Measurements from ENCODE around the gene ZYG11B. TPM values are rescaled to one million over a fixed set of nuclear protein-coding genes. Genes with fewer than 3 reads are reported as not detected.

The ZYG11B gene
- polyA plus RNA-seq, 3 donors: 7.3 to 17.5 (median 15.8) TPM

- H3K4me3 Mint-ChIP-seq: no peak overlapping the region
- Histone ChIP-seq H3K9ac (ENCODE audit: insufficient read depth, low read length, poor library complexity, severe bottlenecking) (no peak overlapping the region), H3K27me3 (ENCODE audit: control insufficient read depth in 2 of 2, insufficient read depth in 2 of 2, low read length in 2 of 2) (no peaks in the 10 kb centered on the region), H4K20me1 (ENCODE audit: insufficient read depth, low read length) (no peaks in the 10 kb centered on the region), H3K4me1 (ENCODE audit: control insufficient read depth in 1 of 2, insufficient read depth in 2 of 2, low read length in 2 of 2) (no peaks in the 10 kb centered on the region), H2AFZ (ENCODE audit: insufficient read depth, low read depth, low read length, poor library complexity, severe bottlenecking) (no peak overlapping the region), H3K79me2 (ENCODE audit: insufficient read depth, low read length) (peaks cover under 1% of the 10 kb centered on the region), H3K27ac (ENCODE audit: low read depth in 1 of 2, low read length in 2 of 2) (no peak overlapping the region), H3K36me3 (replicated peaks in 1 of 2; ENCODE audit: control insufficient read depth in 1 of 2, insufficient read depth in 2 of 2, low read length in 2 of 2) (peaks cover 17 to 20% of the 10 kb centered on the region in 2 donors), H3K9me3 (replicated peaks in 1 of 2; ENCODE audit: control insufficient read depth in 1 of 2, insufficient read depth in 1 of 2, low read length in 2 of 2) (no peaks in the 10 kb centered on the region), H3K4me2 (replicated peaks; ENCODE audit: extremely low read depth, low read length, poor library complexity, severe bottlenecking) (no peak overlapping the region), H3K4me3 (replicated peaks in 1 of 3; ENCODE audit: low read depth in 2 of 3, low read length in 3 of 3) (no peak overlapping the region)
- DNase-seq: no peak
- peaks cover 21 to 27% of the 10 kb centered on the region in 2 donors for H3K36me3 Mint-ChIP-seq
- peaks cover 3% of the 10 kb centered on the region for H3K4me1 Mint-ChIP-seq
- no peak for TF ChIP-seq CTCF (IDR thresholded peaks at IDR 0.05)
- intact Hi-C loops (cut with micrococcal nuclease): loop anchor here in 1 of 2 donors (10.0 kb wide), 1 partner anchor 129 kb away; the partner anchor contains the start of gene TUT4
- no peaks in the 10 kb centered on the region for H3K27me3 Mint-ChIP-seq (ENCODE audit: low read depth in 3 of 3)
- 80% methylated on average over 2 of the region's 4 CpGs for WGBS (ENCODE audit: insufficient coverage)
- no peak overlapping the region for H3K27ac Mint-ChIP-seq
- peaks cover 0 to 6% (median 3%) of the 10 kb centered on the region in 7 donors for H3K9me3 Mint-ChIP-seq
Measured at GRCh38 chr1:52683367-52683940, 42.8 kb upstream of the ZYG11B start.

- Mint-ChIP-seq H3K4me1 (peaks cover 3% of the 10 kb centered on the region), H3K9me3 (peaks cover 0 to 6% (median 3%) of the 10 kb centered on the region in 7 donors), H3K4me3 (no peak overlapping the region), H3K27ac (no peak overlapping the region), H3K36me3 (peaks cover 27 to 32% of the 10 kb centered on the region in 2 donors), H3K27me3 (ENCODE audit: low read depth in 3 of 3) (no peaks in the 10 kb centered on the region)
- Histone ChIP-seq H3K9ac (ENCODE audit: insufficient read depth, low read length, poor library complexity, severe bottlenecking) (no peak overlapping the region), H3K79me2 (ENCODE audit: insufficient read depth, low read length) (peaks cover 3% of the 10 kb centered on the region), H3K4me3 (replicated peaks in 1 of 3; ENCODE audit: low read depth in 2 of 3, low read length in 3 of 3) (no peak overlapping the region), H4K20me1 (ENCODE audit: insufficient read depth, low read length) (no peaks in the 10 kb centered on the region), H3K4me1 (ENCODE audit: control insufficient read depth in 1 of 2, insufficient read depth in 2 of 2, low read length in 2 of 2) (no peaks in the 10 kb centered on the region), H3K27me3 (ENCODE audit: control insufficient read depth in 2 of 2, insufficient read depth in 2 of 2, low read length in 2 of 2) (no peaks in the 10 kb centered on the region), H3K9me3 (replicated peaks in 1 of 2; ENCODE audit: control insufficient read depth in 1 of 2, insufficient read depth in 1 of 2, low read length in 2 of 2) (no peaks in the 10 kb centered on the region), H3K27ac (ENCODE audit: low read depth in 1 of 2, low read length in 2 of 2) (no peak overlapping the region), H3K4me2 (replicated peaks; ENCODE audit: extremely low read depth, low read length, poor library complexity, severe bottlenecking) (no peak overlapping the region), H3K36me3 (replicated peaks in 1 of 2; ENCODE audit: control insufficient read depth in 1 of 2, insufficient read depth in 2 of 2, low read length in 2 of 2) (peaks cover 19 to 23% of the 10 kb centered on the region in 2 donors), H2AFZ (ENCODE audit: insufficient read depth, low read depth, low read length, poor library complexity, severe bottlenecking) (no peak overlapping the region)
- intact Hi-C loops (cut with micrococcal nuclease): loop anchor here in 1 of 2 donors (10.0 kb wide), 1 partner anchor 130 kb away; the partner anchor contains the start of gene TUT4
- no peak for TF ChIP-seq CTCF (IDR thresholded peaks at IDR 0.05)
- no CpG with 5 or more reads among the region's 1 CpG for WGBS (ENCODE audit: insufficient coverage)
- no peak for DNase-seq
Measured at GRCh38 chr1:52684545-52684944, 41.7 kb upstream of the ZYG11B start.

Data from CD14-positive monocyte (primary cell).